NOMO-1 treated with DMSO at 0.1 percent for 48 hours (cell line): ENCODE measurements around the gene KANK3.
"Not testable (repeated sequence)": the region's sequence is repeated elsewhere in the genome, so short reads cannot be mapped to it uniquely, and the experiment has no call there.

Experiments used
- DNase-seq: peaks from one replicate; lab custom pipeline; 2025; ENCODE audit not compliant: unreplicated experiment; lab: John Stamatoyannopoulos, UW

Gene KANK3

GRCh38 chr19:8320564-8321066 lies 22.4 kb downstream of the KANK3 start:
- no peak for DNase-seq

GRCh38 chr19:8319807-8320520 lies 23.1 kb downstream of the KANK3 start:
- no peak for DNase-seq

- DNase-seq, result not testable (repeated sequence)
Measured at GRCh38 chr19:8318835-8319234, 24.2 kb downstream of the KANK3 start.

GRCh38 chr19:8316351-8317125 lies 26.5 kb downstream of the KANK3 start:
- no peak for DNase-seq

GRCh38 chr19:8314981-8315640 lies 28.0 kb downstream of the KANK3 start:
- DNase-seq, result not testable (repeated sequence)

GRCh38 chr19:8311461-8312260 lies 31.4 kb downstream of the KANK3 start:
- no peak for DNase-seq

GRCh38 chr19:8310342-8311055 lies 32.6 kb downstream of the KANK3 start:
- DNase-seq, result no peak

GRCh38 chr19:8308891-8309291 lies 34.2 kb downstream of the KANK3 start:
- no peak for DNase-seq

- DNase-seq, result peak; percentile 58
Measured at GRCh38 chr19:8307965-8308866, 34.8 kb downstream of the KANK3 start, which contains the start of gene CD320. CD320 (minus strand) TSS chr19:8308358; CDS start chr19:8308290, 68 bp downstream.

- no peak for DNase-seq
Measured at GRCh38 chr19:8307400-8307964, 35.6 kb downstream of the KANK3 start.

GRCh38 chr19:8306235-8307054 lies 36.6 kb downstream of the KANK3 start:
- no peak for DNase-seq

GRCh38 chr19:8305798-8306197 lies 37.3 kb downstream of the KANK3 start:
- DNase-seq, result no peak

GRCh38 chr19:8304841-8305621 lies 38.0 kb downstream of the KANK3 start:
- DNase-seq, result no peak

GRCh38 chr19:8302734-8303133 lies 40.3 kb downstream of the KANK3 start:
- no peak for DNase-seq

GRCh38 chr19:8302357-8302691 lies 40.7 kb downstream of the KANK3 start:
- DNase-seq, result no peak

- not testable (repeated sequence) for DNase-seq
Measured at GRCh38 chr19:8291337-8291736, 51.7 kb downstream of the KANK3 start.

GRCh38 chr19:8276508-8276907 lies 66.6 kb downstream of the KANK3 start:
- DNase-seq, result not testable (repeated sequence)
